ENCODE measurements around the gene MAGEF1.

Gene MAGEF1

DNA sequence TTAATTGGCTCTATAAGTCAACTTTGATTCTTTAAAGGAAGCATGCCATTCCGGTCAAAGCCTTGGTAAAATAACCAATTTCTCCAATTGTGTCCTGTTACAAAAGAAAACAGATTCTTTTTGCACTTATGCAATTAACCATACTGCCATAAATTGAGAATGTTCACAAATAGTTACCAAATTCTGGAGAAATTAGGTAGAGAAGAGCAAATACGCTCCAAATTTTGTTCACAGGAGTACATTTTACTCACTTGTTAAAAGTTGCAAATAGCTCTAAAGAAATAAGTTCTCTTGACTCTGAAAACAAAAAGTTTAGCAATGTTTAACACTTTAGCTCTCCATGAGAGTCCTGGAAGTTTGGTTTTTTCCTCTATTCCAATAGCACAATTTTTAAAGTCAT, 11.1 kb downstream of the MAGEF1 start:
- H3K27ac ChIP-seq (ENCODE audit: low read depth, low read length): no peak overlapping the region
- TF ChIP-seq, protein P1, sequence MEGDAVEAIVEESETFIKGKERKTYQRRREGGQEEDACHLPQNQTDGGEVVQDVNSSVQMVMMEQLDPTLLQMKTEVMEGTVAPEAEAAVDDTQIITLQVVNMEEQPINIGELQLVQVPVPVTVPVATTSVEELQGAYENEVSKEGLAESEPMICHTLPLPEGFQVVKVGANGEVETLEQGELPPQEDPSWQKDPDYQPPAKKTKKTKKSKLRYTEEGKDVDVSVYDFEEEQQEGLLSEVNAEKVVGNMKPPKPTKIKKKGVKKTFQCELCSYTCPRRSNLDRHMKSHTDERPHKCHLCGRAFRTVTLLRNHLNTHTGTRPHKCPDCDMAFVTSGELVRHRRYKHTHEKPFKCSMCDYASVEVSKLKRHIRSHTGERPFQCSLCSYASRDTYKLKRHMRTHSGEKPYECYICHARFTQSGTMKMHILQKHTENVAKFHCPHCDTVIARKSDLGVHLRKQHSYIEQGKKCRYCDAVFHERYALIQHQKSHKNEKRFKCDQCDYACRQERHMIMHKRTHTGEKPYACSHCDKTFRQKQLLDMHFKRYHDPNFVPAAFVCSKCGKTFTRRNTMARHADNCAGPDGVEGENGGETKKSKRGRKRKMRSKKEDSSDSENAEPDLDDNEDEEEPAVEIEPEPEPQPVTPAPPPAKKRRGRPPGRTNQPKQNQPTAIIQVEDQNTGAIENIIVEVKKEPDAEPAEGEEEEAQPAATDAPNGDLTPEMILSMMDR (IDR thresholded peaks at IDR 0.05; ENCODE audit: insufficient read depth, low read length, poor library complexity, severe bottlenecking): no peak
- TF ChIP-seq EZH2phosphoT487 (conservative IDR thresholded peaks at IDR 0.05; ENCODE audit: low read length): no peak

DNA sequence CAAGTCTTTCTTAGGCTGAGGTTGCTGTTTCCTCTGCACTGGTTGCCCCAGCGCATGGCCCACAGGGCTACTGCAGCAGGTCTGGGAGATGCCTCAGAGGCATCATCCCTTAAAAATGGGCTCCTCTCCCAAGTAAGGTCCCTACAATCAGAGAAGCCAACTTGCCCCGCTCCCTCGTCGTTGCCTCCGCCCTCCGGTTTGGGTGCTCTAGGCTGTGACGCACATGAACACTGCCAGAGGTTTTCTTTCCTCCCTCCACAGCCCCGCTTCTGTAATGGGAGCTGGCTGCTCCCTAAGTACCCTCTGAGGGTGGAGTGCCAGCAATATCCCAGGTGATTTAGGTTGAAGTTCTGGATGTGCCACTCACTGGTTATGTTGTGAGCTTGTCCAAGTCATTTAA, 14.0 kb downstream of the MAGEF1 start:
- H3K9me2 ChIP-seq (replicated peaks; ENCODE audit: insufficient read depth, low read length): no peaks in the 10 kb centered on the region
- no peak overlapping the region for H3K4me2 ChIP-seq (ENCODE audit: low read depth, low read length, poor library complexity, severe bottlenecking)
- no peak overlapping the region for H3K27ac ChIP-seq (ENCODE audit: low read depth, low read length)
- TF ChIP-seq, protein P1 (IDR thresholded peaks at IDR 0.05; ENCODE audit: insufficient read depth, low read length, poor library complexity, severe bottlenecking): no peak
- TF ChIP-seq EZH2phosphoT487 (conservative IDR thresholded peaks at IDR 0.05; ENCODE audit: low read length): no peak
- H3K27me3 ChIP-seq (ENCODE audit: low read length): no peaks in the 10 kb centered on the region
- H4K20me1 ChIP-seq (ENCODE audit: low read depth, low read length): no peaks in the 10 kb centered on the region
- no peaks in the 10 kb centered on the region for H3K79me2 ChIP-seq (ENCODE audit: insufficient read depth, low read length)
- H3F3A ChIP-seq (ENCODE audit: insufficient read depth): no peaks in the 10 kb centered on the region
- no peak overlapping the region for H3K9ac ChIP-seq (ENCODE audit: low read length)
- H3K9me3 ChIP-seq (ENCODE audit: insufficient read depth, low read length): no peaks in the 10 kb centered on the region
- no peak overlapping the region for H3K4me3 ChIP-seq (ENCODE audit: insufficient read depth, low read length, poor library complexity, severe bottlenecking)
- no peak overlapping the region for H2AFZ ChIP-seq (ENCODE audit: low read depth, low read length, severe bottlenecking)
- no peaks in the 10 kb centered on the region for H3K36me3 ChIP-seq (ENCODE audit: low read length)

More for the DNA sequence above, 11.1 kb downstream of the MAGEF1 start:
- Histone ChIP-seq H2AFZ (ENCODE audit: low read depth, low read length, severe bottlenecking) (no peak overlapping the region), H3K4me2 (ENCODE audit: low read depth, low read length, poor library complexity, severe bottlenecking) (no peak overlapping the region), H3K36me3 (ENCODE audit: low read length) (no peaks in the 10 kb centered on the region), H3K79me2 (ENCODE audit: insufficient read depth, low read length) (no peaks in the 10 kb centered on the region), H3K4me3 (ENCODE audit: insufficient read depth, low read length, poor library complexity, severe bottlenecking) (no peak overlapping the region), H4K20me1 (ENCODE audit: low read depth, low read length) (no peaks in the 10 kb centered on the region), H3K27me3 (ENCODE audit: low read length) (no peaks in the 10 kb centered on the region), H3K9me2 (replicated peaks; ENCODE audit: insufficient read depth, low read length) (no peaks in the 10 kb centered on the region), H3F3A (ENCODE audit: insufficient read depth) (no peaks in the 10 kb centered on the region), H3K9ac (ENCODE audit: low read length) (no peak overlapping the region), H3K9me3 (ENCODE audit: insufficient read depth, low read length) (no peaks in the 10 kb centered on the region)

DNA sequence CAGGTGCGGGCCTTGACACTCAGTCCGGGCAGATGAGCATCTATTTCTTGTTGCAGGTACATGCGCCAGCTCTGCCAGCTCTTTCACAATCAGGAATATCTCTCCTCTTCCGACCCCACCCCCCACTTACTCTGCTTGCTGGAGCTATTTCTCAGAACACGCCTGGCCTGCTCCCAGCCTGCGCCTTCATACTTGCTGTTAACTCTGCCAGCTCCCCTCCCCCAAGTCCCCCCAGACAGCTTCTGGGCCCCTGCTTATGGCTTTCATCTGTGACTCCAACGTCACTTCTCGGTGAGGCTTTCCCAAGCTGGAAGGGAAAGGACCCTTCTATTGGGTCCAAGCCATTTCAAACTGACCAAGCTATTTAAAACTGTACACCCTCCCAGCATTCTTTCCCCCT, 15.2 kb downstream of the MAGEF1 start:
- Histone ChIP-seq H3K79me2 (ENCODE audit: insufficient read depth, low read length) (no peaks in the 10 kb centered on the region), H3K27me3 (ENCODE audit: low read length) (no peaks in the 10 kb centered on the region), H3K27ac (ENCODE audit: low read depth, low read length) (no peak overlapping the region), H3K4me2 (ENCODE audit: low read depth, low read length, poor library complexity, severe bottlenecking) (no peak overlapping the region), H3K36me3 (ENCODE audit: low read length) (no peaks in the 10 kb centered on the region), H4K20me1 (ENCODE audit: low read depth, low read length) (no peaks in the 10 kb centered on the region), H2AFZ (ENCODE audit: low read depth, low read length, severe bottlenecking) (no peak overlapping the region), H3K9ac (ENCODE audit: low read length) (no peak overlapping the region), H3K4me3 (ENCODE audit: insufficient read depth, low read length, poor library complexity, severe bottlenecking) (no peak overlapping the region), H3F3A (ENCODE audit: insufficient read depth) (no peaks in the 10 kb centered on the region), H3K9me3 (ENCODE audit: insufficient read depth, low read length) (no peaks in the 10 kb centered on the region), H3K9me2 (replicated peaks; ENCODE audit: insufficient read depth, low read length) (no peaks in the 10 kb centered on the region)
- no peak for TF ChIP-seq EZH2phosphoT487 (conservative IDR thresholded peaks at IDR 0.05; ENCODE audit: low read length)
- TF ChIP-seq, protein P1 (IDR thresholded peaks at IDR 0.05; ENCODE audit: insufficient read depth, low read length, poor library complexity, severe bottlenecking): no peak
